ENCODE measurements around the gene KCNS3. TPM values are rescaled to one million over a fixed set of nuclear protein-coding genes. Genes with fewer than 3 reads are reported as not detected.

The KCNS3 gene
- total and polyA plus RNA-seq, 2 donors (not counting 1 experiment from before 2014, with no cell fraction given) = 3.0 to 6.3 TPM

DNA sequence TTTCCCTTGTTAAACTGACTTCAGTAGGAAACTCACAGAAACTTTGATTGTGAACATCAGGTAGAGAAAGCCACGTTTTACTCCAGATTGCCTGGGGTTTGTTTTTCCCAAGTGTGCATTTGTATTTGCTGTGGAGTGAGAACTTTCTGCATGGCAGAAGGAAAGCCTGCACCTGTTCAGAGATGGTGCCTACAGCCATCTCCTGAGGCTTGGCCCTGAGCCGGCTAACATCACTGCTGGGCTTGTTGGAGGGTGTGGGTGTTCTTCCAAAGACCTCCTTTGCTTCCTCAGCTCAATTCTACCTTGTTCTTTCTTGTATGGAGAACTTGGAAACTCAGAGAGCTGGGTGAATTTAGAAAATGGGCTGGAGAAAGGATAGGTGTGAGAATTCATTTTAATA lies 16.1 kb downstream of the KCNS3 start:
- H4K20me1 ChIP-seq (ENCODE audit: control insufficient read depth, extremely low read depth, insufficient read depth, low read length) = no peaks in the 10 kb centered on the region
- H3K4me1 ChIP-seq (ENCODE audit: control insufficient read depth, extremely low read depth, insufficient read depth, low read length) = no peaks in the 10 kb centered on the region
- H3K9ac ChIP-seq (ENCODE audit: insufficient read depth, low read length) = no peak overlapping the region
- no peaks in the 10 kb centered on the region for H3K27me3 ChIP-seq (ENCODE audit: control insufficient read depth, insufficient read depth, low read length)
- no peak overlapping the region for H3K4me2 ChIP-seq (ENCODE audit: extremely low read depth, insufficient read depth, low read length)
- no peak for DNase-seq (ENCODE audit: low read depth in 2 of 2)
- TF ChIP-seq, protein P1, sequence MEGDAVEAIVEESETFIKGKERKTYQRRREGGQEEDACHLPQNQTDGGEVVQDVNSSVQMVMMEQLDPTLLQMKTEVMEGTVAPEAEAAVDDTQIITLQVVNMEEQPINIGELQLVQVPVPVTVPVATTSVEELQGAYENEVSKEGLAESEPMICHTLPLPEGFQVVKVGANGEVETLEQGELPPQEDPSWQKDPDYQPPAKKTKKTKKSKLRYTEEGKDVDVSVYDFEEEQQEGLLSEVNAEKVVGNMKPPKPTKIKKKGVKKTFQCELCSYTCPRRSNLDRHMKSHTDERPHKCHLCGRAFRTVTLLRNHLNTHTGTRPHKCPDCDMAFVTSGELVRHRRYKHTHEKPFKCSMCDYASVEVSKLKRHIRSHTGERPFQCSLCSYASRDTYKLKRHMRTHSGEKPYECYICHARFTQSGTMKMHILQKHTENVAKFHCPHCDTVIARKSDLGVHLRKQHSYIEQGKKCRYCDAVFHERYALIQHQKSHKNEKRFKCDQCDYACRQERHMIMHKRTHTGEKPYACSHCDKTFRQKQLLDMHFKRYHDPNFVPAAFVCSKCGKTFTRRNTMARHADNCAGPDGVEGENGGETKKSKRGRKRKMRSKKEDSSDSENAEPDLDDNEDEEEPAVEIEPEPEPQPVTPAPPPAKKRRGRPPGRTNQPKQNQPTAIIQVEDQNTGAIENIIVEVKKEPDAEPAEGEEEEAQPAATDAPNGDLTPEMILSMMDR (conservative IDR thresholded peaks at IDR 0.05 in 1 of 2, IDR thresholded peaks at IDR 0.05 in 1 of 2; ENCODE audit: low read depth in 1 of 2, low read length in 2 of 2) = no peak
- no peak for TF ChIP-seq EZH2 (IDR thresholded peaks at IDR 0.05; ENCODE audit: low read length, missing control alignments)
- H3K36me3 ChIP-seq (ENCODE audit: control insufficient read depth, insufficient read depth, low read length) = no peaks in the 10 kb centered on the region
- H2AFZ ChIP-seq (ENCODE audit: low read length) = no peak overlapping the region
- no peaks in the 10 kb centered on the region for H3K79me2 ChIP-seq (ENCODE audit: control insufficient read depth, insufficient read depth, low read length)
- H3K27ac ChIP-seq (ENCODE audit: insufficient read depth, low read length) = no peak overlapping the region
- H3K4me3 ChIP-seq (replicated peaks in 1 of 4; ENCODE audit: control extremely low read depth in 1 of 4, insufficient read depth in 1 of 4, low read depth in 3 of 4, low read length in 4 of 4) = no peak overlapping the region
- no peaks in the 10 kb centered on the region for H3K9me3 ChIP-seq (ENCODE audit: control insufficient read depth, insufficient read depth, low read depth, low read length)

DNA sequence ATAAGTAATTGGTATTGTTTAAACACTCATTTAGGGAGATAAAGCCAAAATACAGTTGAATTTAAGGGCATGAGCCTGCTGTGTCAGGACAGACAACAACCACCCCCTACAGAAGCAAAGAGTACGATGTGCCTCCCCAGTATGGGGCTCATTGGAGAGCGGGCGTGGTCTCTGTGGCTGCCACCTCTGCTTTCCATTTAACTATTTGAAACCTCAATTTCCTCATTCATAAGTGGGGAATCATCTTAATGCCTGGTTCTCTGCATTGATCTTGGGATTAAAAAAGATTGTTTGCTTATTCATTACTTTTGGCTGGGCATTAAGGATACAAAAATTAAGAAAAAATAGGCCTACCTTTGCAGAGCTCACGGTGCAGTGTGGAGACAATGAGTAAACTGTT lies 21.4 kb downstream of the KCNS3 start:
- H3K4me3 ChIP-seq (replicated peaks in 1 of 4; ENCODE audit: control extremely low read depth in 1 of 4, insufficient read depth in 1 of 4, low read depth in 3 of 4, low read length in 4 of 4) = no peak overlapping the region
- H3K27ac ChIP-seq (ENCODE audit: insufficient read depth, low read length) = no peak overlapping the region
- no peaks in the 10 kb centered on the region for H3K9me3 ChIP-seq (ENCODE audit: control insufficient read depth, insufficient read depth, low read depth, low read length)
- no peaks in the 10 kb centered on the region for H4K20me1 ChIP-seq (ENCODE audit: control insufficient read depth, extremely low read depth, insufficient read depth, low read length)
- no peaks in the 10 kb centered on the region for H3K36me3 ChIP-seq (ENCODE audit: control insufficient read depth, insufficient read depth, low read length)
- no peaks in the 10 kb centered on the region for H3K27me3 ChIP-seq (ENCODE audit: control insufficient read depth, insufficient read depth, low read length)
- no peaks in the 10 kb centered on the region for H3K79me2 ChIP-seq (ENCODE audit: control insufficient read depth, insufficient read depth, low read length)
- no peak overlapping the region for H3K9ac ChIP-seq (ENCODE audit: insufficient read depth, low read length)
- no peak overlapping the region for H3K4me2 ChIP-seq (ENCODE audit: extremely low read depth, insufficient read depth, low read length)
- no peak overlapping the region for H2AFZ ChIP-seq (ENCODE audit: low read length)
- TF ChIP-seq, protein P1 (conservative IDR thresholded peaks at IDR 0.05 in 1 of 2, IDR thresholded peaks at IDR 0.05 in 1 of 2; ENCODE audit: low read depth in 1 of 2, low read length in 2 of 2) = no peak
- TF ChIP-seq EZH2 (IDR thresholded peaks at IDR 0.05; ENCODE audit: low read length, missing control alignments) = no peak
- DNase-seq (ENCODE audit: low read depth in 2 of 2) = no peak
- H3K4me1 ChIP-seq (ENCODE audit: control insufficient read depth, extremely low read depth, insufficient read depth, low read length) = no peaks in the 10 kb centered on the region

DNA sequence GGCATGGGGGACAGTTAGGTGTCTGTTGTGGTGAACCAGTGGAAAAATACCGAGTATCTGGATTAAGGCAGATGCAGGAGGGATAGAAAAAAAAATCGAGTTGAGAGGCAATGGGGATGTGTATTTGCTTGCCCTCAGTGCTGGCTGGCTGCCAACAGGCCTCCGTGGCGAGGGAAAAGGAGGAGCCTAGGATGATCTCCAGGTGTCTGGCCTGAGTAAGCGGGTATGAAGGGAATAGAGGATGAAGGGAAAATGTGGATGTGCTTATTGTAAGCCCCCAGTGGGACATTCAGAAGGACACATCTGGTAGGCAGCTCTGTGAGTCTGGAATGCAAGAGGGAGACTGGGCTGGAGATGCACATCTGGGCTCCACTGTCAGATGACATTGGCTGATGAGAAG lies 22.8 kb downstream of the KCNS3 start:
- Histone ChIP-seq H3K36me3 (ENCODE audit: control insufficient read depth, insufficient read depth, low read length) (no peaks in the 10 kb centered on the region), H3K4me2 (ENCODE audit: extremely low read depth, insufficient read depth, low read length) (no peak overlapping the region), H3K79me2 (ENCODE audit: control insufficient read depth, insufficient read depth, low read length) (no peaks in the 10 kb centered on the region), H3K4me3 (replicated peaks in 1 of 4; ENCODE audit: control extremely low read depth in 1 of 4, insufficient read depth in 1 of 4, low read depth in 3 of 4, low read length in 4 of 4) (no peak overlapping the region), H2AFZ (ENCODE audit: low read length) (no peak overlapping the region), H3K9me3 (ENCODE audit: control insufficient read depth, insufficient read depth, low read depth, low read length) (no peaks in the 10 kb centered on the region), H3K9ac (ENCODE audit: insufficient read depth, low read length) (no peak overlapping the region), H4K20me1 (ENCODE audit: control insufficient read depth, extremely low read depth, insufficient read depth, low read length) (no peaks in the 10 kb centered on the region), H3K4me1 (ENCODE audit: control insufficient read depth, extremely low read depth, insufficient read depth, low read length) (no peaks in the 10 kb centered on the region), H3K27me3 (ENCODE audit: control insufficient read depth, insufficient read depth, low read length) (no peaks in the 10 kb centered on the region), H3K27ac (ENCODE audit: insufficient read depth, low read length) (no peak overlapping the region)
- no peak for DNase-seq (ENCODE audit: low read depth in 2 of 2)
- TF ChIP-seq, protein P1 (conservative IDR thresholded peaks at IDR 0.05 in 1 of 2, IDR thresholded peaks at IDR 0.05 in 1 of 2; ENCODE audit: low read depth in 1 of 2, low read length in 2 of 2) = no peak
- no peak for TF ChIP-seq EZH2 (IDR thresholded peaks at IDR 0.05; ENCODE audit: low read length, missing control alignments)
